WTC11 (cell line): Measurements from ENCODE around the gene EVI5L.

Experiments
- CTCF ChIP-seq: fragments of 200-600 bp; IDR thresholded peaks from 2 replicates; pipeline ENCODE4 v1.8.0; 2022; ENCODE audit warnings: antibody characterized with exemption
- E2F5 ChIP-seq: sonication (generic); formaldehyde crosslinking; IDR thresholded peaks from 2 replicates; pipeline ENCODE4 v1.8.1; 2022; ENCODE audit warnings: mild to moderate bottlenecking, moderate library complexity, missing genetic modification reagents
- MYBL2 ChIP-seq: sonication (generic); formaldehyde crosslinking; IDR thresholded peaks from 2 replicates; pipeline ENCODE4 v1.8.1; 2023; ENCODE audit warnings: mild to moderate bottlenecking, moderate library complexity, missing genetic modification reagents
- STAT6 ChIP-seq: sonication (generic); formaldehyde crosslinking; conservative IDR thresholded peaks from 2 replicates; pipeline ENCODE4 v1.8.1; 2023; ENCODE audit warnings: mild to moderate bottlenecking, low read depth, missing genetic modification reagents, moderate library complexity

GRCh38 chr19:7905859-7906258 is 75.8 kb downstream of the EVI5L start:
- TF ChIP-seq STAT6 (CRISPR knock-in tag), result no peak
- TF ChIP-seq CTCF, result no peak
- no peak for TF ChIP-seq E2F5 (CRISPR knock-in tag)
- TF ChIP-seq MYBL2, result no peak
